ENCODE data around the gene NPAS3.

DNA sequence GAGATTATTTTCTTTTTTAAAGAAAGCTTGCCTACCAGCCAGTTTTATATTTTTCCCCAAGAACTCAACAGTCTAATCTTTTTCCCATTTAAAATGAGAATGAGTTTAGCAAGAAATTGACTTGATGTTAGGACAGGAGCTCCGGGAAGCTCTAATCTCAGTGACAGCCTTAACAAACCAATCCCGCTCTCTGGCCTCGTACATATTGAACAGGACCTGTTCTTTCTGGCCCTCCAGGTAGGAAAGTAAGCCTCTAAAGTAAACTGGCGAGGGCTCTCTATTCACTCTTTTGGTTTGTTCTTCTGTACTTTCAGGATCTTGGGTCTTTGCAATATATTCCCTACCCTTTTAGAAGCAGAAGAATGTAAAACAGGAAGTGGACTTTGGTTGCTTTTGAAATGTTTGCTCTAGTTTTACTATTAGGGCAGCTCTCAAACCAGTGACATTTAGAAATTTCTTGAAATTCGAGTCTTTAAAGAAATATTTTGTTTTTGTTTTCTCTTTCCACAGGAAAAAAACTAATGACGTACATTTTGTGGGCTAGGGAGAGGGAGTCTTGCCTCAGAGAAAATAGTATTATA lies 17.9 kb upstream of the NPAS3 start:
- TF ChIP-seq, protein P1, sequence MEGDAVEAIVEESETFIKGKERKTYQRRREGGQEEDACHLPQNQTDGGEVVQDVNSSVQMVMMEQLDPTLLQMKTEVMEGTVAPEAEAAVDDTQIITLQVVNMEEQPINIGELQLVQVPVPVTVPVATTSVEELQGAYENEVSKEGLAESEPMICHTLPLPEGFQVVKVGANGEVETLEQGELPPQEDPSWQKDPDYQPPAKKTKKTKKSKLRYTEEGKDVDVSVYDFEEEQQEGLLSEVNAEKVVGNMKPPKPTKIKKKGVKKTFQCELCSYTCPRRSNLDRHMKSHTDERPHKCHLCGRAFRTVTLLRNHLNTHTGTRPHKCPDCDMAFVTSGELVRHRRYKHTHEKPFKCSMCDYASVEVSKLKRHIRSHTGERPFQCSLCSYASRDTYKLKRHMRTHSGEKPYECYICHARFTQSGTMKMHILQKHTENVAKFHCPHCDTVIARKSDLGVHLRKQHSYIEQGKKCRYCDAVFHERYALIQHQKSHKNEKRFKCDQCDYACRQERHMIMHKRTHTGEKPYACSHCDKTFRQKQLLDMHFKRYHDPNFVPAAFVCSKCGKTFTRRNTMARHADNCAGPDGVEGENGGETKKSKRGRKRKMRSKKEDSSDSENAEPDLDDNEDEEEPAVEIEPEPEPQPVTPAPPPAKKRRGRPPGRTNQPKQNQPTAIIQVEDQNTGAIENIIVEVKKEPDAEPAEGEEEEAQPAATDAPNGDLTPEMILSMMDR (IDR thresholded peaks at IDR 0.05; ENCODE audit: control extremely low read depth in 1 of 3, insufficient read depth in 1 of 3, low read depth in 1 of 3, low read length in 3 of 3), result no peak
- TF ChIP-seq CHD1 (IDR thresholded peaks at IDR 0.05; ENCODE audit: low read depth, low read length) (no peak), EZH2 (IDR thresholded peaks at IDR 0.05; ENCODE audit: low read depth, low read length, severe bottlenecking) (no peak), SIN3A (conservative IDR thresholded peaks at IDR 0.05 in 1 of 2, IDR thresholded peaks at IDR 0.05 in 1 of 2; ENCODE audit: low read depth in 1 of 2, low read length in 2 of 2) (no peak), CHD2 (IDR thresholded peaks at IDR 0.05; ENCODE audit: low read length) (no peak), EP300 (IDR thresholded peaks at IDR 0.05; ENCODE audit: borderline replicate concordance in 1 of 2, low read depth in 2 of 2, low read length in 2 of 2) (no peak)

Measured in H1 (cell line).